ENCODE data around the gene CCAR1. TPM values are rescaled to one million over a fixed set of nuclear protein-coding genes. Genes with fewer than 3 reads are reported as not detected.
"Not testable (repeated sequence)": the region's sequence is repeated elsewhere in the genome, so short reads cannot be mapped to it uniquely, and the experiment has no call there.

CCAR1 gene
- total RNA-seq, 2 experiments from 2014 or later = 80.1 to 86.3 TPM

GRCh38 chr10:68727146-68727545 is 6.1 kb downstream of the CCAR1 start:
- DNase-seq = no peak
- H3K4me1 Mint-ChIP-seq = peaks cover 20% of the 10 kb centered on the region
- H3K9me3 Mint-ChIP-seq = no peaks in the 10 kb centered on the region
- peaks cover 49% of the 10 kb centered on the region for H3K36me3 Mint-ChIP-seq (ENCODE audit: low read depth)
- no peak overlapping the region for H3K4me3 Mint-ChIP-seq
- H3K27me3 Mint-ChIP-seq = no peaks in the 10 kb centered on the region
- CTCF ChIA-PET = interaction anchor here (0.9 kb wide), 1 partner anchor 176 kb away, joined by 3 read pairs; no protein-coding TSS in a partner anchor
- POLR2A ChIA-PET = interaction anchor here (1.1 kb wide), 1 partner anchor 173 kb away, joined by 3 read pairs; no protein-coding TSS in a partner anchor
- no peak overlapping the region for H3K27ac Mint-ChIP-seq

GRCh38 chr10:68732651-68733050 is 11.6 kb downstream of the CCAR1 start:
- ChIA-PET CTCF (no interaction called here), POLR2A (no interaction called here)
- H3K9me3 Mint-ChIP-seq = no peaks in the 10 kb centered on the region

GRCh38 chr10:68734349-68734748 is 13.3 kb downstream of the CCAR1 start:
- Mint-ChIP-seq H3K9me3 (no peaks in the 10 kb centered on the region), H3K27ac (no peak overlapping the region), H3K27me3 (no peaks in the 10 kb centered on the region), H3K36me3 (ENCODE audit: low read depth) (peaks cover 63% of the 10 kb centered on the region), H3K4me1 (peaks cover 10% of the 10 kb centered on the region), H3K4me3 (no peak overlapping the region)
- POLR2A ChIA-PET = no interaction called here
- DNase-seq = no peak
- CTCF ChIA-PET = no interaction called here

More at GRCh38 chr10:68732651-68733050, 11.6 kb downstream of the CCAR1 start:
- H3K4me3 Mint-ChIP-seq = no peak overlapping the region
- H3K27me3 Mint-ChIP-seq = no peaks in the 10 kb centered on the region
- DNase-seq = no peak
- H3K36me3 Mint-ChIP-seq (ENCODE audit: low read depth) = peaks cover 59% of the 10 kb centered on the region
- no peak overlapping the region for H3K27ac Mint-ChIP-seq
- H3K4me1 Mint-ChIP-seq = peaks cover 9% of the 10 kb centered on the region

- POLR2A ChIA-PET = no interaction called here
- no peak overlapping the region for H3K4me3 Mint-ChIP-seq
- no peaks in the 10 kb centered on the region for H3K9me3 Mint-ChIP-seq
- H3K27me3 Mint-ChIP-seq = no peaks in the 10 kb centered on the region
- H3K4me1 Mint-ChIP-seq = peaks cover 10% of the 10 kb centered on the region
- CTCF ChIA-PET = no interaction called here
- H3K36me3 Mint-ChIP-seq (ENCODE audit: low read depth) = peaks cover 63% of the 10 kb centered on the region
- no peak for DNase-seq
- H3K27ac Mint-ChIP-seq = no peak overlapping the region
Observed at GRCh38 chr10:68735119-68735518, 14.1 kb downstream of the CCAR1 start.

- peaks cover 10% of the 10 kb centered on the region for H3K4me1 Mint-ChIP-seq
- H3K27me3 Mint-ChIP-seq, H3K27ac Mint-ChIP-seq, POLR2A ChIA-PET, H3K9me3 Mint-ChIP-seq, H3K4me3 Mint-ChIP-seq, DNase-seq, CTCF ChIA-PET: not testable (repeated sequence)
- peaks cover 64% of the 10 kb centered on the region for H3K36me3 Mint-ChIP-seq (ENCODE audit: low read depth)
Observed at GRCh38 chr10:68735739-68736138, 14.7 kb downstream of the CCAR1 start.

- H3K4me3 Mint-ChIP-seq, H3K9me3 Mint-ChIP-seq, H3K27me3 Mint-ChIP-seq, CTCF ChIA-PET, H3K27ac Mint-ChIP-seq, H3K4me1 Mint-ChIP-seq, DNase-seq, POLR2A ChIA-PET: not testable (repeated sequence)
- H3K36me3 Mint-ChIP-seq (ENCODE audit: low read depth) = peaks cover 57% of the 10 kb centered on the region
Observed at GRCh38 chr10:68740676-68741075, 19.6 kb downstream of the CCAR1 start.

- H3K4me3 Mint-ChIP-seq = no peak overlapping the region
- H3K36me3 Mint-ChIP-seq (ENCODE audit: low read depth) = peaks cover 49% of the 10 kb centered on the region
- H3K9me3 Mint-ChIP-seq = no peaks in the 10 kb centered on the region
- peaks cover 2% of the 10 kb centered on the region for H3K4me1 Mint-ChIP-seq
- ChIA-PET POLR2A (no interaction called here), CTCF (interaction anchor here (0.5 kb wide), 1 partner anchor 410 kb away, joined by 3 read pairs; the partner anchor contains the start of gene PBLD)
- H3K27me3 Mint-ChIP-seq = no peaks in the 10 kb centered on the region
- DNase-seq = no peak
- H3K27ac Mint-ChIP-seq = no peak overlapping the region
Observed at GRCh38 chr10:68742397-68742796, 21.4 kb downstream of the CCAR1 start.

- H3K36me3 Mint-ChIP-seq (ENCODE audit: low read depth) = peaks cover 59% of the 10 kb centered on the region
- CTCF ChIA-PET = interaction anchor here (1.2 kb wide), 1 partner anchor 202 kb away, joined by 4 read pairs; no protein-coding TSS in a partner anchor
Observed at GRCh38 chr10:68752711-68753350, 31.8 kb downstream of the CCAR1 start.

GRCh38 chr10:68756246-68756645 is 35.2 kb downstream of the CCAR1 start:
- POLR2A ChIA-PET = no interaction called here
- Mint-ChIP-seq H3K27ac (no peak overlapping the region), H3K27me3 (no peaks in the 10 kb centered on the region), H3K4me3 (no peak overlapping the region), H3K9me3 (no peaks in the 10 kb centered on the region), H3K4me1 (no peaks in the 10 kb centered on the region), H3K36me3 (ENCODE audit: low read depth) (peaks cover 61% of the 10 kb centered on the region)
- no peak for DNase-seq
- CTCF ChIA-PET = no interaction called here

More at GRCh38 chr10:68752711-68753350, 31.8 kb downstream of the CCAR1 start:
- Mint-ChIP-seq H3K4me3 (no peak overlapping the region), H3K4me1 (no peaks in the 10 kb centered on the region), H3K27ac (no peak overlapping the region), H3K9me3 (no peaks in the 10 kb centered on the region), H3K27me3 (no peaks in the 10 kb centered on the region)
- POLR2A ChIA-PET = interaction anchor here (0.9 to 1.6 kb wide), 2 partner anchors 148 to 152 kb away, joined by 3 read pairs; no protein-coding TSS in a partner anchor
- DNase-seq = no peak

GRCh38 chr10:68756766-68757165 is 35.7 kb downstream of the CCAR1 start:
- DNase-seq = no peak
- no peaks in the 10 kb centered on the region for H3K4me1 Mint-ChIP-seq
- peaks cover 57% of the 10 kb centered on the region for H3K36me3 Mint-ChIP-seq (ENCODE audit: low read depth)
- POLR2A ChIA-PET = no interaction called here
- no peak overlapping the region for H3K4me3 Mint-ChIP-seq
- H3K27me3 Mint-ChIP-seq = no peaks in the 10 kb centered on the region
- no peaks in the 10 kb centered on the region for H3K9me3 Mint-ChIP-seq
- CTCF ChIA-PET = no interaction called here
- H3K27ac Mint-ChIP-seq = no peak overlapping the region

GRCh38 chr10:68759223-68759863 is 38.3 kb downstream of the CCAR1 start:
- Mint-ChIP-seq H3K9me3 (no peaks in the 10 kb centered on the region), H3K27ac (no peak overlapping the region), H3K36me3 (ENCODE audit: low read depth) (peaks cover 53% of the 10 kb centered on the region), H3K4me1 (no peaks in the 10 kb centered on the region), H3K4me3 (no peak overlapping the region), H3K27me3 (no peaks in the 10 kb centered on the region)
- DNase-seq = no peak
- ChIA-PET CTCF (no interaction called here), POLR2A (interaction anchor here (0.7 kb wide), 1 partner anchor 69 kb away, joined by 3 read pairs; no protein-coding TSS in a partner anchor)

GRCh38 chr10:68759967-68760366 is 38.9 kb downstream of the CCAR1 start:
- Mint-ChIP-seq H3K36me3 (ENCODE audit: low read depth) (peaks cover 58% of the 10 kb centered on the region), H3K27ac (no peak overlapping the region), H3K4me3 (no peak overlapping the region), H3K4me1 (no peaks in the 10 kb centered on the region), H3K27me3 (no peaks in the 10 kb centered on the region), H3K9me3 (no peaks in the 10 kb centered on the region)
- POLR2A ChIA-PET = interaction anchor here (0.7 kb wide), 1 partner anchor 68 kb away, joined by 3 read pairs; no protein-coding TSS in a partner anchor
- CTCF ChIA-PET = no interaction called here
- no peak for DNase-seq

GRCh38 chr10:68767407-68767806 is 46.4 kb downstream of the CCAR1 start:
- CTCF ChIA-PET, H3K27me3 Mint-ChIP-seq, POLR2A ChIA-PET, DNase-seq, H3K9me3 Mint-ChIP-seq, H3K4me3 Mint-ChIP-seq, H3K4me1 Mint-ChIP-seq, H3K27ac Mint-ChIP-seq: not testable (repeated sequence)
- H3K36me3 Mint-ChIP-seq (ENCODE audit: low read depth) = peaks cover 39% of the 10 kb centered on the region

Data from activated CD4-positive, alpha-beta memory T cell treated with anti-CD3 and anti-CD28 coated beads, Interleukin-2, amount 10 ng/mL, durations not matched to agents 7 days and 5 days (primary cell).